GM23338 (cell line): Measurements from ENCODE around the gene NDOR1. TPM values are rescaled to one million over a fixed set of nuclear protein-coding genes. Genes with fewer than 3 reads are reported as not detected.

Experiments used
- ATAC-seq: fragments of 200-7000 bp; cut with Tn5 transposase; 3 replicates; pipeline ENCODE4 v1.9.1; 2020
- DNase-seq: peaks from one replicate; pipeline ENCODE4 v3.0.0-alpha.2; 2015; ENCODE audit warnings: low spot score
- H2AFZ ChIP-seq: fragments of 200-600 bp; sonication (generic); 2 replicates; pipeline ENCODE4 v1.8.0; 2016; ENCODE audit warnings: antibody characterized with exemption, mild to moderate bottlenecking, moderate library complexity
- H3F3A ChIP-seq: fragments of 200-600 bp; sonication (generic); replicated peaks from 2 replicates; pipeline ENCODE4 v1.8.0; 2017; ENCODE audit warnings: antibody characterized with exemption, mixed run types, low read depth
- H3K27ac ChIP-seq: fragments of 200-600 bp; sonication (generic); 2 replicates; pipeline ENCODE4 v1.6.1; 2016; ENCODE audit warnings: low read depth
- H3K27me3 ChIP-seq: fragments of 200-600 bp; sonication (generic); 2 replicates; pipeline ENCODE4 v1.8.0; 2016; ENCODE audit warnings: mild to moderate bottlenecking, mixed run types, moderate library complexity; ENCODE audit not compliant: insufficient read depth
- H3K36me3 ChIP-seq: fragments of 200-600 bp; sonication (generic); 2 replicates; pipeline ENCODE4 v1.8.0; 2016; ENCODE audit warnings: mild to moderate bottlenecking; ENCODE audit not compliant: insufficient read depth
- H3K4me1 ChIP-seq: fragments of 200-600 bp; sonication (generic); 2 replicates; pipeline ENCODE4 v1.8.0; 2016; ENCODE audit warnings: mild to moderate bottlenecking, moderate library complexity; ENCODE audit not compliant: insufficient read depth
- H3K4me2 ChIP-seq: fragments of 200-600 bp; sonication (generic); 2 replicates; pipeline ENCODE4 v1.7.1; 2017; ENCODE audit warnings: mixed run types
- H3K4me3 ChIP-seq: fragments of 200-600 bp; sonication (generic); 2 replicates; pipeline ENCODE4 v1.6.1; 2016; ENCODE audit warnings: mixed run types
- H3K79me2 ChIP-seq: fragments of 200-600 bp; sonication (generic); replicated peaks from 2 replicates; pipeline ENCODE4 v1.8.0; 2017; ENCODE audit warnings: mild to moderate bottlenecking; ENCODE audit not compliant: insufficient read depth
- H3K9me2 ChIP-seq: fragments of 200-600 bp; sonication (generic); 2 replicates; pipeline ENCODE4 v1.8.0; 2017; ENCODE audit not compliant: insufficient read depth
- H4K20me1 ChIP-seq: fragments of 200-600 bp; sonication (generic); replicated peaks from 2 replicates; pipeline ENCODE4 v1.8.0; 2017; ENCODE audit warnings: mild to moderate bottlenecking; ENCODE audit not compliant: insufficient read depth
- H3K27ac Mint-ChIP-seq: 2 replicates; pipeline ENCODE4 v1.8.0; 2020; ENCODE audit warnings: inconsistent platforms, mild to moderate bottlenecking, moderate library complexity, mixed read lengths
- H3K27me3 Mint-ChIP-seq: 3 replicates; pipeline ENCODE4 v1.8.0; 2022; ENCODE audit warnings: low read depth, mild to moderate bottlenecking, moderate library complexity, mixed read lengths, inconsistent platforms; ENCODE audit not compliant: insufficient read depth, poor library complexity
- H3K36me3 Mint-ChIP-seq: 3 replicates; pipeline ENCODE4 v1.8.0; 2021; ENCODE audit warnings: low read depth, mild to moderate bottlenecking, inconsistent platforms, moderate library complexity, mixed read lengths
- H3K4me1 Mint-ChIP-seq: 3 replicates; pipeline ENCODE4 v1.8.0; 2020; ENCODE audit warnings: mild to moderate bottlenecking, inconsistent platforms, mixed read lengths
- H3K4me3 Mint-ChIP-seq: 3 replicates; pipeline ENCODE4 v1.8.0; 2021; ENCODE audit warnings: moderate library complexity, mild to moderate bottlenecking, inconsistent platforms, mixed read lengths
- H3K9me3 Mint-ChIP-seq: 3 replicates; pipeline ENCODE4 v1.8.0; 2020; ENCODE audit warnings: moderate library complexity, mild to moderate bottlenecking, inconsistent platforms, mixed read lengths
- EZH2phosphoT487 ChIP-seq: fragments of 200-600 bp; sonication (generic); IDR thresholded peaks from one replicate; pipeline ENCODE4 v1.8.1; 2018; ENCODE audit warnings: antibody characterized with exemption; ENCODE audit not compliant: unreplicated experiment
- JUNB ChIP-seq: IDR thresholded peaks from one replicate; pipeline ENCODE4 v1.6.1; 2016; ENCODE audit warnings: antibody characterized with exemption; ENCODE audit not compliant: unreplicated experiment
- NANOG ChIP-seq: IDR thresholded peaks from 2 replicates; pipeline ENCODE4 v1.6.1; 2016; ENCODE audit warnings: antibody characterized with exemption, borderline replicate concordance
- POLR2AphosphoS5 ChIP-seq: IDR thresholded peaks from 2 replicates; pipeline ENCODE4 v1.6.1; 2016; ENCODE audit warnings: antibody characterized with exemption, low read depth
- ZNF114 ChIP-seq: fragments of 250-450 bp; sonication (Bioruptor Pico); IDR thresholded peaks from 2 replicates; pipeline ENCODE4 v1.5.0; 2020; ENCODE audit warnings: mild to moderate bottlenecking, moderate library complexity
- ZNF331 ChIP-seq: fragments of 250-450 bp; sonication (Bioruptor Pico); IDR thresholded peaks from 2 replicates; pipeline ENCODE4 v1.5.0; 2020; ENCODE audit warnings: low read depth, mild to moderate bottlenecking, moderate library complexity
- polyA plus RNA-seq: library from polyadenylated mRNA; unstranded; fragments of >200 nt; fragmentation: Nextera tagmentation; extraction: Ambion mirVana; gene quantifications from 2 replicates; pipeline ENCODE4 v1.2.1, GENCODE V29; 2016
- total RNA-seq: library from RNA; depleted of rRNA; stranded (reverse); fragments of >200 nt; shearing (Covaris generic); gene quantifications from 2 replicates; pipeline ENCODE4 v1.2.3, GENCODE V29; 2014
- TF ChIP-seq, protein P1 (sequence below), 2 experiments: fragments of 200-600 bp in 1 of 2; sonication (generic) in 1 of 2; conservative IDR thresholded peaks; 2 replicates each; pipeline versions ENCODE4 v1.5.1 to v1.6.1; 2016 to 2017; ENCODE audit warnings: antibody characterized with exemption in 2 of 2, low read depth in 2 of 2, mild to moderate bottlenecking in 2 of 2, moderate library complexity in 1 of 2
- TF ChIP-seq, protein P2 (sequence below): IDR thresholded peaks from 2 replicates; pipeline ENCODE4 v1.6.1; 2016; ENCODE audit warnings: antibody characterized with exemption

NDOR1 gene
- total and polyA plus RNA-seq, 2 experiments from 2014 or later = 19.4 to 38.1 TPM

DNA sequence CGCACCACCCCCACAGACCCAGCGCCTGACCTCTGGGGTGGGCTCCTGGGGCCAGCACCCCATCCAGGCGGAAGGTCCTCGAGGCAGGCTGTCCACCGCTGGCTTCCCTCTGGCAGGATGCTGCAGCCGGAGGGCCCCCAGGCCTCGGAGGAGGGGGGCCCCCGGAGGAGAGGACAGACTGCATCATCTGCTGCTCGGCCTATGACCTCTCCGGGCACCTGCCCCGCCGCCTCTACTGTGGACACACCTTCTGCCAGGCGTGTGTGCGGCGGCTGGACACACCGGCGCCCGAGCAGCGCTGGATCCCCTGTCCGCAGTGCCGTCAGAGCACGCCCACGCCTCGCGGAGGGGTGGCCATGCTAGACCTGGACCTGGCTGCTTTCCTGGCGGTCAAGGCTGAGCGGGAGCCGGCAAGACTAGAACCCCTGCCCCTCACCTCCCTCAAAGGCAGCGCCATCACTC lies 23.0 kb downstream of the NDOR1 start:
- Mint-ChIP-seq H3K36me3 (no peaks in the 10 kb centered on the region), H3K4me1 (peaks cover 2% of the 10 kb centered on the region; the same call in 2 of the 3 replicates), H3K27ac (no peak overlapping the region), H3K27me3 (peaks cover 3% of the 10 kb centered on the region), H3K4me3 (no peak overlapping the region), H3K9me3 (no peaks in the 10 kb centered on the region)
- Histone ChIP-seq H3F3A (0 out of 2 replicates have a peak, but pooled peaks cover 6% of the 10 kb centered on the region), H3K4me2 (no peak overlapping the region), H2AFZ (no peak overlapping the region), H3K27ac (no peak overlapping the region), H3K79me2 (no peaks in the 10 kb centered on the region), H3K27me3 (no peaks in the 10 kb centered on the region), H3K4me1 (no peaks in the 10 kb centered on the region; the same call in 1 of the 2 replicates), H3K36me3 (no peaks in the 10 kb centered on the region), H3K9me2 (no peaks in the 10 kb centered on the region), H3K4me3 (no peak overlapping the region), H4K20me1 (no peaks in the 10 kb centered on the region)
- TF ChIP-seq, protein P1, sequence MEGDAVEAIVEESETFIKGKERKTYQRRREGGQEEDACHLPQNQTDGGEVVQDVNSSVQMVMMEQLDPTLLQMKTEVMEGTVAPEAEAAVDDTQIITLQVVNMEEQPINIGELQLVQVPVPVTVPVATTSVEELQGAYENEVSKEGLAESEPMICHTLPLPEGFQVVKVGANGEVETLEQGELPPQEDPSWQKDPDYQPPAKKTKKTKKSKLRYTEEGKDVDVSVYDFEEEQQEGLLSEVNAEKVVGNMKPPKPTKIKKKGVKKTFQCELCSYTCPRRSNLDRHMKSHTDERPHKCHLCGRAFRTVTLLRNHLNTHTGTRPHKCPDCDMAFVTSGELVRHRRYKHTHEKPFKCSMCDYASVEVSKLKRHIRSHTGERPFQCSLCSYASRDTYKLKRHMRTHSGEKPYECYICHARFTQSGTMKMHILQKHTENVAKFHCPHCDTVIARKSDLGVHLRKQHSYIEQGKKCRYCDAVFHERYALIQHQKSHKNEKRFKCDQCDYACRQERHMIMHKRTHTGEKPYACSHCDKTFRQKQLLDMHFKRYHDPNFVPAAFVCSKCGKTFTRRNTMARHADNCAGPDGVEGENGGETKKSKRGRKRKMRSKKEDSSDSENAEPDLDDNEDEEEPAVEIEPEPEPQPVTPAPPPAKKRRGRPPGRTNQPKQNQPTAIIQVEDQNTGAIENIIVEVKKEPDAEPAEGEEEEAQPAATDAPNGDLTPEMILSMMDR (conservative IDR thresholded peaks at IDR 0.05; ENCODE audit: low read depth in 2 of 2) = no peak
- TF ChIP-seq NANOG = no peak
- TF ChIP-seq JUNB = no peak
- TF ChIP-seq EZH2phosphoT487 = no peak
- ATAC-seq = no peak
- DNase-seq = no peak

DNA sequence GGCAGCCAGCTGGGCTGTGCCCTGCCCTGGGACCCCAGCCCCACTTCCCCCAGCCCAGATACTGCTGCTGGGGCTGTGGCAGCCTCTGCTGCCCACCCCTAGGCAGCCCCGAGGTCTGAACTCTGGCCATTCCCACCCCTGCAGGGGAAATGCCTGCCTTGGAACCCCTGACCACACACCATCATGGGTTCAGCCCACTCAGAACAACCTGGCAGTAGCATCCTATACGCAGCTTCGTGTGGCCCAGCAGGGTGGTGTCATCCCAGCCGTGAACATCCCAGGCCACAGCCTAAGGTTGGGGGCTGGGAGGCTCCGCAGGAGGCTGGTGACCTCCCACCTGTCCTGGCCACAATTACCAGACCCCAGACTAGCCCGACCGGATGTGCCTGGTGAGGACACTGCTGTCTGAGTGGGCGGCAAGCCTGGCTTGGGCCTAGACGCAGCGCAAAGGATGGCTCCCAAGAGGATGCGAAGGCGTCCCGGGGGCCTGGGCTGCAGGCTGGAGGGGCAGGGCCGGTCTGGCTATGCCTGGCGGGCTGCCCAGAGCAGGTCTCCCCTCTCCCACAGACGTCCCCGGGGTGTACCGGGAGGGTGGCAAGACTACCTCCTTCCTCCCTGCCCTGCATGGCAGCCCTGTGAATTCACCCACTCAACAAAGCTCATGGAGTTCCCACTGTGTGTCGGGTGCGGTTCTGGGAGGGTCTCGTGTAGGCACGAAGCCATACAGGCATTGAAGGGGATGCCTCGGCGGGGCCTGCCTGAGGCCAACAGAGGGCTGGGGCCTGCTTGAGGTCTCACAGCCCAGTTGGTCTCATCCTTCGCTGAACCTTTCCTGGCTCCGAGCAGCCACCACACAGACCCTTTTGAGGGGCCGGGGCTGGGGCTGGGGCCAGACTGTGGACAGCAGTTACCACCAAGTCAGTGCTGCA lies 23.7 kb downstream of the NDOR1 start:
- no peaks in the 10 kb centered on the region for H4K20me1 ChIP-seq
- no peak overlapping the region for H3K4me2 ChIP-seq
- Mint-ChIP-seq H3K4me3 (no peak overlapping the region), H3K36me3 (no peaks in the 10 kb centered on the region), H3K27me3 (peaks cover 3% of the 10 kb centered on the region), H3K9me3 (no peaks in the 10 kb centered on the region), H3K4me1 (peaks cover 2% of the 10 kb centered on the region; the same call in 2 of the 3 replicates), H3K27ac (no peak overlapping the region)
- no peak for ATAC-seq
- no peak overlapping the region for H3K27ac ChIP-seq
- no peaks in the 10 kb centered on the region for H3K79me2 ChIP-seq
- no peak overlapping the region for H3K4me3 ChIP-seq
- no peaks in the 10 kb centered on the region for H3K9me2 ChIP-seq
- no peak for DNase-seq
- H3K36me3 ChIP-seq = no peaks in the 10 kb centered on the region
- H3K4me1 ChIP-seq = no peaks in the 10 kb centered on the region; the same call in 1 of the 2 replicates
- no peaks in the 10 kb centered on the region for H3K27me3 ChIP-seq
- no peak overlapping the region for H2AFZ ChIP-seq
- TF ChIP-seq ZNF331 (CRISPR knock-in tag) (no peak), JUNB (no peak), POLR2AphosphoS5 (no peak), ZNF114 (CRISPR knock-in tag) (no peak)
- TF ChIP-seq, protein P2, sequence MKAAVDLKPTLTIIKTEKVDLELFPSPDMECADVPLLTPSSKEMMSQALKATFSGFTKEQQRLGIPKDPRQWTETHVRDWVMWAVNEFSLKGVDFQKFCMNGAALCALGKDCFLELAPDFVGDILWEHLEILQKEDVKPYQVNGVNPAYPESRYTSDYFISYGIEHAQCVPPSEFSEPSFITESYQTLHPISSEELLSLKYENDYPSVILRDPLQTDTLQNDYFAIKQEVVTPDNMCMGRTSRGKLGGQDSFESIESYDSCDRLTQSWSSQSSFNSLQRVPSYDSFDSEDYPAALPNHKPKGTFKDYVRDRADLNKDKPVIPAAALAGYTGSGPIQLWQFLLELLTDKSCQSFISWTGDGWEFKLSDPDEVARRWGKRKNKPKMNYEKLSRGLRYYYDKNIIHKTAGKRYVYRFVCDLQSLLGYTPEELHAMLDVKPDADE = no peak
- TF ChIP-seq, protein P1 (conservative IDR thresholded peaks at IDR 0.05; ENCODE audit: low read depth in 2 of 2) = no peak
- H3F3A ChIP-seq = 0 out of 2 replicates have a peak, but pooled peaks cover 1% of the 10 kb centered on the region
